ENCODE data around the gene TRMO. TPM values are rescaled to one million over a fixed set of nuclear protein-coding genes. Genes with fewer than 3 reads are reported as not detected.

TRMO gene
- total RNA-seq, 1 donor from 2014 or later, result 8.2 TPM

DNA sequence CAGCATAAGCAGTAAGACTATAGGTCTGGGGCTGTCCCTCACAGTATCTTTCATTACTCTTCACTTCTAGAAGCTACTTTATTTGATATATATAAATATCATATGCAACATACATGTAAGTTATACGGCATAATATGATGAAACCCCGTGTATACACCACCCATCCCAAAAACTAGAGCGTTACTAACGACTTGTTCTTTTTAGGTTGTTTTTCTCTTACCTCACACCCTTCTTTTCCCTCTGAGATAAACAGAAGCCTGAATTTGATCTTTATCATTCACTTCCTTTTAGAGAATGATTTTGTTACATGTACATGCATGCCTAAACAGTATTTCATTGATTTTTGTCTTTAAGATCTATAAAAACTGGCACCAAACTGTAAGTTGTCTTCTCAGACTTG is 3.7 kb downstream of the TRMO start:
- no peak overlapping the region for H3K4me3 ChIP-seq
- H3K36me3 ChIP-seq, result peaks cover 21% of the 10 kb centered on the region
- no peak for DNase-seq
- H3K27me3 ChIP-seq (ENCODE audit: low read depth), result no peaks in the 10 kb centered on the region
- no peaks in the 10 kb centered on the region for H3K9me3 ChIP-seq (replicated peaks)
- H3K27ac ChIP-seq (replicated peaks), result no peak overlapping the region
- intact Hi-C loops (cut with micrococcal nuclease), result no loop called here
- H3K4me1 ChIP-seq, result peaks cover 34% of the 10 kb centered on the region
- no peak for TF ChIP-seq CTCF (IDR thresholded peaks at IDR 0.05; ENCODE audit: borderline replicate concordance)

- TF ChIP-seq CTCF (IDR thresholded peaks at IDR 0.05; ENCODE audit: borderline replicate concordance), result no peak
- Histone ChIP-seq H3K9me3 (replicated peaks) (no peaks in the 10 kb centered on the region), H3K36me3 (peaks cover 74% of the 10 kb centered on the region), H3K4me3 (no peak overlapping the region), H3K27me3 (ENCODE audit: low read depth) (no peaks in the 10 kb centered on the region), H3K4me1 (peaks cover 10% of the 10 kb centered on the region), H3K27ac (replicated peaks) (no peak overlapping the region)
- intact Hi-C loops (cut with micrococcal nuclease), result no loop called here
- no peak for DNase-seq
These were observed 10.3 kb downstream of the TRMO start for GRCh38 chr9:97911970-97912369.

- Histone ChIP-seq H3K9me3 (replicated peaks) (no peaks in the 10 kb centered on the region), H3K27ac (replicated peaks) (no peak overlapping the region), H3K4me3 (no peak overlapping the region), H3K27me3 (ENCODE audit: low read depth) (no peaks in the 10 kb centered on the region), H3K4me1 (peaks cover 12% of the 10 kb centered on the region), H3K36me3 (peaks cover 74% of the 10 kb centered on the region)
- no peak for DNase-seq
- no peak for TF ChIP-seq CTCF (IDR thresholded peaks at IDR 0.05; ENCODE audit: borderline replicate concordance)
- intact Hi-C loops (cut with micrococcal nuclease), result no loop called here
These were observed 10.8 kb downstream of the TRMO start for GRCh38 chr9:97911528-97911927.

DNA sequence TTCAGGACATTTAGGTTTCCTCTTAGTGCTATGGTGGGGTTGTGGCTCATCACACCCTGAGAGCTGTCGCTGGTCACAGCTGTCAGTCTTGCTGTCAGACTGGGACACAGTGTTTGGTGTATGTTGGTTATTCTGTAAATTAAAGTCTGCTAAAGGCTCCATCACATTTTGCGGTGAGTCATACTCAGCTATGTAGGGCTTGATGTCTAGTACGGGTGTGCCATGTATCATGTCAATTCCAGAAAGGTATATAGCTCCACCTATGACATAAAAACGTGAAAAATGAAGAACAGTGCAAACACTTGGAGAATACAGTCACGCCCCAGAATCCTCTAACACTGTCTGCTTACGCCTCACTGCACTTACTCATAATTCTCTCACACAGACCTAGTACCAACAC is 11.9 kb downstream of the TRMO start:
- Histone ChIP-seq H3K4me1 (peaks cover 23% of the 10 kb centered on the region), H3K27ac (replicated peaks) (no peak overlapping the region), H3K27me3 (ENCODE audit: low read depth) (no peaks in the 10 kb centered on the region), H3K4me3 (no peak overlapping the region), H3K36me3 (peaks cover 65% of the 10 kb centered on the region), H3K9me3 (replicated peaks) (no peaks in the 10 kb centered on the region)
- DNase-seq, result no peak
- TF ChIP-seq CTCF (IDR thresholded peaks at IDR 0.05; ENCODE audit: borderline replicate concordance), result no peak
- intact Hi-C loops (cut with micrococcal nuclease), result no loop called here

GRCh38 chr9:97908705-97909104 is 13.6 kb downstream of the TRMO start:
- Histone ChIP-seq H3K27ac (replicated peaks) (no peak overlapping the region), H3K9me3 (replicated peaks) (no peaks in the 10 kb centered on the region), H3K4me3 (no peak overlapping the region), H3K4me1 (peaks cover 23% of the 10 kb centered on the region), H3K27me3 (ENCODE audit: low read depth) (no peaks in the 10 kb centered on the region), H3K36me3 (peaks cover 67% of the 10 kb centered on the region)
- no peak for DNase-seq
- intact Hi-C loops (cut with micrococcal nuclease), result no loop called here
- no peak for TF ChIP-seq CTCF (IDR thresholded peaks at IDR 0.05; ENCODE audit: borderline replicate concordance)

- Histone ChIP-seq H3K4me3 (no peak overlapping the region), H3K9me3 (replicated peaks) (no peaks in the 10 kb centered on the region), H3K27me3 (ENCODE audit: low read depth) (no peaks in the 10 kb centered on the region), H3K36me3 (peaks cover 57% of the 10 kb centered on the region), H3K27ac (replicated peaks) (no peak overlapping the region), H3K4me1 (peaks cover 23% of the 10 kb centered on the region)
- no peak for TF ChIP-seq CTCF (IDR thresholded peaks at IDR 0.05; ENCODE audit: borderline replicate concordance)
- DNase-seq, result no peak
- intact Hi-C loops (cut with micrococcal nuclease), result no loop called here
These were observed 14.7 kb downstream of the TRMO start for GRCh38 chr9:97907632-97908031.
